Medulla oblongata (tissue), 1 donor: ENCODE data around the gene ENTPD5.
"Not testable (repeated sequence)": the region's sequence is repeated elsewhere in the genome, so short reads cannot be mapped to it uniquely, and the experiment has no call there.

Experiments
- DNase-seq: peaks from one replicate; pipeline ENCODE4 v3.0.0-alpha.2; 2015; ENCODE audit errors: extremely low spot score

The ENTPD5 gene

DNA sequence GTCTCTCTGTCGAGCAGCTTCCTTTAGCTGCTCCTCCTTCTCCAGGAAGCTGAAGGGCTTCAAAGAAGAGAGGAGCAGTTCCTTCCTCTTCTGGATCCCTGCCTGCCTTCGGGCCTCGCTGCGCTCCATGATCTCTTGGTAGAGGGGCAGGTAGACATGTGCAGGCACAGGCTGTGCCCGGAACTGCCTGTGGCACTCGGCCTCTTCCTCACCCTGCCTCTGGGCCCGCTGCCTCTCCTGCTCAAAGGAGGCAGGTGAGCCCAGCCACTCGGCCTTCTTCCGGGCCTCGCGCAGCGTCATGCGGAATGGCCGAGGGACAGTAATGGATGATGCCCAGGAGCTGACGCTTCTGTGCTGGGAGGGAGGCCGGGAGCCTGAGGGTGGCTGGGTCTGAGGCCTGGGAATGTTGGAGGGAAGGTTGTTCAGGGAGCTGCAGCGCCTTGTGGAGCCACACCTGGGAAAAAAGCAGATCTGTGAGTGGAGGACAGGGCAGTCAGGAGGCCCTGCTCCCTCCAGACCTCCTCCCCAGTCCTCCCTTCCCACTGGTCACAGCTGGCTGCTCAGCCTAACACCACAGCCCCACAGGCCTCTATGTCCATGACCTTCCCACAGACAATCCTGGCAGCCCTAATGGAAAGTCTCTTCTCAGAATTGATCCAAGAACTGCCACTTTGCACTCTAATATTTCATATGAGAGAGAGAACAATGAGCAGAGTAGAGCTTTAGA lies 74.5 kb downstream of the ENTPD5 start:
- no peak for DNase-seq

DNA sequence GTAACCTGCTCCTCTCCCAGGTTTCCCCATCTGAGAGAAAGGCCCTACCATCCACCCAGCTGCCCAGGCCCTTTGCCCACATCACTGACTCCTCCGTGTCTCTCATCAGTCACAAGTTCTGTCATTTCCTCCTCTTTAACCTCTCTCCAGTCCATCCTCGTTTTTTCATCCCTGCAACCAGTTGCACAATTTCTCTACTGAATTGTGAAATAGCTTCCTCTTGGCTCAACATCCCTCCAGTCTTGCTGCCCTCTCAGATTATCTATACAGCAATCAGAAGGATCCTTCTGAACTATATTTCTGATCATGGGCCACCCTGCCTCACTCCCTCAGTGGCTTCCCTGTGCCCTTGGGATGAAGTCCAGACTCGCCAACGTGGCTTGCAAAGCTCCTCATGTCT lies 76.0 kb downstream of the ENTPD5 start:
- peak; percentile 58 for DNase-seq

DNA sequence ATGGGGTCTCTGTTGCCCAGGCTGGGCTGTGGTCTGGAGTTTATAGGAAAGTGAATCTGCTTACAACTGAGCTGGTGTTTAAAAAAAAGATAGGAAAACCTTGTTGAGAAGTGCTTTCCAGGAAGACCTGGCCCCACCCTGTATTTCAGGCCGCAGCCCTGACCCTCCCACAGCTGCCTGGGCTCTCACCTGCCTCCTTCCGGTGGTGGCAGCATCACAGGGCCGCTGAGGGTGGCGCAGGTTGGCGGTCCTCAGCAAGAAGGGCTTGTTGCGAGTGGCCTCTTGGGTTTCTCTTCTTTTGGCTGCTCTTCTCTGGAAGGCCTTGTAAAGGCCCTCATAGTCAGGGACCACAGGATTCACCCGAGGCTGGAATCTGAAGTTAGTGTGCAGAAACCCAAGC lies 76.9 kb downstream of the ENTPD5 start:
- DNase-seq: no peak

DNA sequence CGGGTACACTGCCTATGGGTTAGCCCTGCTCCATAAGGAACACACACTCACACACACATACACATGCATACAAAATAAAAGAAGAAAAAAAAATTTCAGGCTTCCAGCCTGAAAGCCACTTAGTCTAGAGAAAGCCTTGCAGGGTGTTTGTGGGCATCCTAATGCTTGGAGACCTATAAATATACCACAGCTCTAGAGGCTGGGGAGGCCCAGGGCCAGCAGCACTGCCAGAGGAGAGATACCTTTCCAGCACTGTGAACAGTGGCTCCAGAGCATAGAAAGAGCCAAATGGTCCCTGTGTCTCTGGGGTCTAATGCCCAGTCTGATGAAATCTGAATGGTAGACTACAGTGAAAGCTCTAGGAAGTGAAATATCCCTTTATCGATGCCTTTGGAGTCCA lies 82.1 kb downstream of the ENTPD5 start:
- no peak for DNase-seq

DNA sequence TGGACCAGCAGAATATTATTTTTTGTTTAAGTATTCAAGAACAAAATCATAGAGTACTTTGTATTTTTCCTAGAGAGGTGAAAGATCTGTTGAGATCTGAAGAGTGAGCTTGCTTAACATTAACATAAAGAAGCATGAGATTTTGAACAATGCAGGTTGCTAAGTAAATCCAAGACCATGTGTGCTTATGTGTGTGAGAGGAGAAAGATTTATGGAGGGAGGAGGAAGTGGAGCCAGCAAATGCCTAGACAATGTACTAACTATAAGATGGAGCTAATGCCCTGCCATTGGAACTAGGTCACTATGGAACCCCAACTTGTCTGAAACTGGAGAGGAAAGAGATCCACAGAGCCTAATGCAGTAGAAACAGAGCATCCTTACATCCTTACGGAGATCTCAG lies 82.5 kb downstream of the ENTPD5 start:
- DNase-seq: no peak

DNA sequence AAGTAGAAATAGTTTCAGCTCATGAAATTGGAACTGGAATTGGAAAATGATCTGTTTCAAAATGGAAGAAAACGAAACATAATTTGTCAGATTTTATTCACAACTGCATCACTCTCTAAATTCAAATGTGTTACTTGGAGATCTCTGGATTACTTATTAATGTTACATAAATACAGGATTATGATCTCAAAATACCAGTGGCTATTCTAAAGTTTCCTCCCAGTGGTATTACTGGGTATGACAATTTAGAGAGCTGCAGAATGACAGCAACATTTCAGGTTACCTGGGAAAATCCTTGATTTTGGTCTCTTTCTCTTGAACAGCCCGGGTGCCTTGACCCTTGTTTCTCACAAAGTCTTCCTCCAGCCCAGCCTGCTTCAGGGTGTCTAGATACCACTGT lies 83.4 kb downstream of the ENTPD5 start:
- no peak for DNase-seq

DNA sequence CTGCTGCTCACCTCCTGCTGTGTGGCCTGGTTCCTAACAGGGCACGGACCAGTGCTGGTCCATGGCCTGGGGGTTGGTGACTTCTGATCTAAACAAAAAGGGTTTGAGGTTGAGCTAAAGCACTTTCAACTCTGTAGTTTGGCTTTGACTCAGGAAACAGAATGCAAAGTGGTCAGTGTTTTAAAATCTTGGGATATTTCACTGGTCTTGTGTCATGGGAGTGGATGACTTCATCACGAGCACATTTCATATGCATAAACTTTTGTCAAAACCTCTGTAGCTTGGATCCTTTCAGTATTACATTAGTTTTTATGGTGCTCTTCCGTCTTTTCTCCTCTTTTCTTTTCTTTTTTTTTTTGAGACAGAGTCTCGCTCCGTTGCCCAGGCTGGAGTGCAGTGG lies 94.8 kb downstream of the ENTPD5 start:
- no peak for DNase-seq

DNA sequence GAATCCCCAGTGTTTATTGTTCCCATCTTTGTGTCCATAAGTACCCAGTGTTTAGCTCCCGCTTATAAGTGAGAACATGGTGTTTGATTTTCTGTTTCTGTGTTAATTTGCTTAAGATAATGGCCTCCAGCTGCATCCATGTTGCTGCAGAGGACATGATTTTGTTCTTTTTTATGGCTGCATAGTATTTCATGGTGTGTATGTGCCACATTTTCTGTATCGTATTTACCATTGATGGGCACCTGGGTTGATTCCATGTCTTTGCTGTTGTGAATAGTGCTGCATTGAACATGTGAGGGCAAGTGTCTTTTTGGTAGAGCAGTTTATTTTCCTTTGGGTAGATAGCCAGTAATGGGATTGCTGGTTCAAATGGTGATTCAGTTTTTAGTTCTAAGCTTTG lies 99.6 kb downstream of the ENTPD5 start:
- not testable (repeated sequence) for DNase-seq

DNA sequence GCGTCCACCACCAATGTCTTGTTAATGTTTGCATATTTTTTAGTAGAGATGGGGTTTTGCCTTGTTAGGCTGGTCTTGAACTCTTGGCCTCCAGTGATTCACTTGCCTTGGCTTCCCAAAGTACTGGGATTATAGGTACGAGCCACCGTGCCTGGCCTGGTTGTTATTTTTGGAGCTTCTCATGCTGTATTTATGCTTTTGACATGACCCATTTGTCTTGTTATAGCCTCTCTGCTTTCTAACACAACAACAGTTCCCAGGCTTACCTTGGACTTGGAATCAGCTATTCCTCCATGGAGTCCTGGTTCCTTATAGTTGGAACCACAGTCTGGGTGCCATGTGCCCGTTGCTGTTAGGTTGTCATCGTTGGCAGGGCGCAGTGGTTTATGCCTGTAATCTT lies 102.8 kb downstream of the ENTPD5 start:
- DNase-seq: no peak

DNA sequence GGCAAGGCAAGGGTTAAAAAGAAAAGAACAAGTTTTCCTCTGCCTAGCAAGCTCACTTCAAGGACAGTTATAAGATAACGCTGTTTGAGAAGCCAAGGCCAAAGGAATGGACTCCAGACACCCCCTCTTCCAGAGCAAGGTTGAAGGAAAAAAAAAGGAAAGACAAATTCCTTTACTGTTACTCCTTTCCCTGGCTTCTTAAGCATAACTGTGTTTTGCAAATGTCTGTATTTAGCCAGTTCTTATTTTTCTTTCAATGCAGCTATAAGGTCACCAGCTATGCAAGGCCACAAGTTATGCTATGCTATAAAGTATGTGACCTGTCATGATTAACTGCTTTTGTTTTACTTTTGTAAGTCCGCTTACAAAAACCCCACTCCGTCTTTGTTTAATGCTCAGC lies 105.8 kb downstream of the ENTPD5 start:
- DNase-seq: no peak

DNA sequence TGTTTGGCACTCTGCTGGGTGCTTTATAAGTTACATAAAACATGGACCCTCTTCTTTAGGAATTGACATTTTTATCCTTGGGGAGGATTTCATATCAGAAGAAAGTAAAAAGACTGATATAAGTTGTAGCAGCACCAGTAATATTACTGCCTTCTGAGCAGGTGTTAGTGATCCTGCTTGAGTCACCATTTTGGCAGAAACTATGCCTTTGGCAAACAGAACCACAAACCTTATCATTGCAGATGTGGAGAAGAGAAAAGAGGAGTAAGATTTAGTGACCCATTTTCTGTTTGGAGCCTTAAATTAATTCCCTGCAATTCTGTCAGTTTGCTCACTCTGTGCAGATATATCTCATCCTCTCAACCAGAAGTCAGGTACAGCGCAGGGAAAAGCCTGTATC lies 109.4 kb downstream of the ENTPD5 start:
- no peak for DNase-seq
